ENCODE measurements around the gene SLC25A6. TPM values are rescaled to one million over a fixed set of nuclear protein-coding genes. Genes with fewer than 3 reads are reported as not detected.

The SLC25A6 gene
- total RNA-seq, 1 donor from 2014 or later, result 345 TPM

DNA sequence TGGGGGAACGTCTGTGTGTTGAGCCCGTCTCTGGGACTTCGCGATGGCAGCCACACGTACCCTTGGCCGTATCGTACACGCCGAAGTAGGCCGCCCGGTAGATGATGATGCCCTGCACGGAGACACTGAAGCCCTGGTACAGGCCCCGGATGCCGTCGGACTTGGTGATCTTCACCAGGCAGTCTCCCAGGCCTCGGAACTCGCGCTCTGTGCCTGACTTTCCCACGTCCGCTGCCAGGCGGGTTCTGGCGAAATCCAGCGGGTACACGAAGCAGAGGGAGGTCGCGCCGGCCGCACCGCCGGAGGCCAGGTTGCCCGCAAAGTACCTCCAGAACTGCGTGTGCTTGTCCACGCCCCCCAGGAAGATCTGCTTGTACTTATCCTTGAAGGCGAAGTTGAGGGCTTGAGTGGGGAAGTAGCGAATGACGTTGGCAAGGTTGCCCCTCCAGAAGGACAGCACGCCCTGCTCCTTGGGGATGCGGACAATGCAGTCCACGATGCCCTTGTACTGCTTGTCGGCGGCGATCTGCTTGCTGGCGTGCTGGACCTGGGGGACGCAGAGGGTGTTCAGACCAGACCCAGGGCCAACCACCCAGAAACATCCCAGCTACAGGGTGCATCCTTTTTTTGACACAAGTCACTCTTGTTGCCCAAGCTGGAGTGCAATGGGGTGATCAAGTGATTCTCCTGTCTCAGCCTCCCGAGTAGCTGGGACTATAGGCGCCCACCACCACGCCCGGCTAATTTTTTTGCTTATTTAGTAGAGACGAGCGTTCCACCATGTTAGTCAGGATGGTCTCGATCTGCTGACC lies 2.5 kb downstream of the SLC25A6 start:
- FAIRE-seq, result no peak

DNA sequence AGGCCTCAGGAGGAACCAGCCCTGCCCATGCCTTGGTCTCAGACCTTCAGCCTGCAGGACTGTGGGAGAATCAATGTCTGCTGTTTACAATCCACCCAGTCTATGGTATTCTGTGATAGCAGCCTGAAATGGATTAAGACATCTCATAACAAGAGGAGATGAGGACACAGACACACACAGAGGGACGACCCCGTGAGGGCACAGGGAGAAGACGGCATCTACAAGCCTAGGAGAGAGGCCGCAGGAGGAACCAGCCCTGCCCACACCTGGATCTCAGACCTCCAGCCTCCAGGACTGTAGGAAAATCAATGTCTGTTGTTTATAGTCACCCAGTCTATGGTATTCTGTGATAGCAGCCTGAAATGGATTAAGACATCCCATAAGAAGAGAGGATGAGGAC lies 3.3 kb downstream of the SLC25A6 start:
- H3K27me3 ChIP-seq (ENCODE audit: insufficient read depth, low read length), result no peaks in the 10 kb centered on the region
- H3K4me3 Mint-ChIP-seq (ENCODE audit: unreplicated experiment), result peak overlapping the region; percentile 64
- no peak for FAIRE-seq
- no peak overlapping the region for H3K27ac ChIP-seq (ENCODE audit: low read depth, low read length)
- peaks cover 16% of the 10 kb centered on the region for H3K4me1 Mint-ChIP-seq (ENCODE audit: low read depth, unreplicated experiment)
- peaks cover 49% of the 10 kb centered on the region for H3K36me3 ChIP-seq (ENCODE audit: insufficient read depth, low read length)
- DNase-seq (ENCODE audit: low read depth), result no peak
- no peak overlapping the region for H3K9ac ChIP-seq (ENCODE audit: low read length)
- H3K27ac Mint-ChIP-seq (ENCODE audit: unreplicated experiment), result no peak overlapping the region
- H3K79me2 ChIP-seq (ENCODE audit: insufficient read depth, low read length), result peaks cover 74% of the 10 kb centered on the region
- no peak overlapping the region for H2AFZ ChIP-seq (ENCODE audit: low read depth, low read length)
- peak overlapping the region; percentile 19 for H3K4me2 ChIP-seq (ENCODE audit: low read length)
- H3K4me1 ChIP-seq (ENCODE audit: insufficient read depth, low read length), result peaks cover 10% of the 10 kb centered on the region
- H3K4me3 ChIP-seq (ENCODE audit: insufficient read depth, low read depth, low read length), result peak overlapping the region; percentile 10
- peaks cover 29% of the 10 kb centered on the region for H3K36me3 Mint-ChIP-seq (ENCODE audit: low read depth, unreplicated experiment)
- H3K27me3 Mint-ChIP-seq (ENCODE audit: low read depth, unreplicated experiment), result no peaks in the 10 kb centered on the region
- H3K9me3 Mint-ChIP-seq (ENCODE audit: unreplicated experiment), result no peaks in the 10 kb centered on the region
- H4K20me1 ChIP-seq (ENCODE audit: insufficient read depth, low read length), result peaks cover 77% of the 10 kb centered on the region
- no peaks in the 10 kb centered on the region for H3K9me3 ChIP-seq (ENCODE audit: insufficient read depth, low read depth, low read length)
- TF ChIP-seq, protein P1, sequence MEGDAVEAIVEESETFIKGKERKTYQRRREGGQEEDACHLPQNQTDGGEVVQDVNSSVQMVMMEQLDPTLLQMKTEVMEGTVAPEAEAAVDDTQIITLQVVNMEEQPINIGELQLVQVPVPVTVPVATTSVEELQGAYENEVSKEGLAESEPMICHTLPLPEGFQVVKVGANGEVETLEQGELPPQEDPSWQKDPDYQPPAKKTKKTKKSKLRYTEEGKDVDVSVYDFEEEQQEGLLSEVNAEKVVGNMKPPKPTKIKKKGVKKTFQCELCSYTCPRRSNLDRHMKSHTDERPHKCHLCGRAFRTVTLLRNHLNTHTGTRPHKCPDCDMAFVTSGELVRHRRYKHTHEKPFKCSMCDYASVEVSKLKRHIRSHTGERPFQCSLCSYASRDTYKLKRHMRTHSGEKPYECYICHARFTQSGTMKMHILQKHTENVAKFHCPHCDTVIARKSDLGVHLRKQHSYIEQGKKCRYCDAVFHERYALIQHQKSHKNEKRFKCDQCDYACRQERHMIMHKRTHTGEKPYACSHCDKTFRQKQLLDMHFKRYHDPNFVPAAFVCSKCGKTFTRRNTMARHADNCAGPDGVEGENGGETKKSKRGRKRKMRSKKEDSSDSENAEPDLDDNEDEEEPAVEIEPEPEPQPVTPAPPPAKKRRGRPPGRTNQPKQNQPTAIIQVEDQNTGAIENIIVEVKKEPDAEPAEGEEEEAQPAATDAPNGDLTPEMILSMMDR (IDR thresholded peaks at IDR 0.05; ENCODE audit: insufficient read depth, low read depth, low read length), result no peak
- no peak for TF ChIP-seq EZH2 (IDR thresholded peaks at IDR 0.05; ENCODE audit: insufficient read depth, low read length)

More for the DNA sequence above, 2.5 kb downstream of the SLC25A6 start:
- Histone ChIP-seq H3K27ac (ENCODE audit: low read depth, low read length) (no peak overlapping the region), H3K4me2 (ENCODE audit: low read length) (peak overlapping the region; percentile 93), H3K9ac (ENCODE audit: low read length) (no peak overlapping the region), H3K27me3 (ENCODE audit: insufficient read depth, low read length) (no peaks in the 10 kb centered on the region), H3K79me2 (ENCODE audit: insufficient read depth, low read length) (peaks cover 81% of the 10 kb centered on the region), H3K36me3 (ENCODE audit: insufficient read depth, low read length) (peaks cover 49% of the 10 kb centered on the region), H4K20me1 (ENCODE audit: insufficient read depth, low read length) (peaks cover 72% of the 10 kb centered on the region), H3K9me3 (ENCODE audit: insufficient read depth, low read depth, low read length) (no peaks in the 10 kb centered on the region), H2AFZ (ENCODE audit: low read depth, low read length) (no peak overlapping the region), H3K4me3 (ENCODE audit: insufficient read depth, low read depth, low read length) (no peak overlapping the region), H3K4me1 (ENCODE audit: insufficient read depth, low read length) (peaks cover 15% of the 10 kb centered on the region)
- no peak for DNase-seq (ENCODE audit: low read depth)
- Mint-ChIP-seq H3K27ac (ENCODE audit: unreplicated experiment) (no peak overlapping the region), H3K36me3 (ENCODE audit: low read depth, unreplicated experiment) (peaks cover 29% of the 10 kb centered on the region), H3K4me1 (ENCODE audit: low read depth, unreplicated experiment) (peaks cover 18% of the 10 kb centered on the region), H3K9me3 (ENCODE audit: unreplicated experiment) (no peaks in the 10 kb centered on the region), H3K27me3 (ENCODE audit: low read depth, unreplicated experiment) (no peaks in the 10 kb centered on the region), H3K4me3 (ENCODE audit: unreplicated experiment) (peak overlapping the region; percentile 95)
- TF ChIP-seq, protein P1 (IDR thresholded peaks at IDR 0.05; ENCODE audit: insufficient read depth, low read depth, low read length), result no peak
- TF ChIP-seq EZH2 (IDR thresholded peaks at IDR 0.05; ENCODE audit: insufficient read depth, low read length), result no peak
